IMR-90 (cell line): ENCODE measurements around the gene HDAC3. TPM values are rescaled to one million over a fixed set of nuclear protein-coding genes. Genes with fewer than 3 reads are reported as not detected.

Source experiments
- ATAC-seq: fragments of 200-7000 bp; cut with Tn5 transposase; 2 replicates; pipeline ENCODE4 v1.9.1; 2020; ENCODE audit warnings: low read depth, mild to moderate bottlenecking, moderate library complexity
- BruUV-seq: library from RNA; stranded (reverse); fragments of 400-500 nt; replicated peaks from 2 replicates; lab custom pipeline; 2021; lab: Mats Ljungman, UMichigan
- CTCF ChIA-PET: fragments of 300-600 bp; formaldehyde crosslinking; extraction: SDS; loops from one replicate; lab custom pipeline; 2021; ENCODE audit warnings: antibody characterized with exemption; lab: Yijun Ruan, JAX
- POLR2A ChIA-PET: fragments of 300-600 bp; sonication (Branson Sonifier 250); formaldehyde crosslinking; loops from one replicate; lab custom pipeline; 2022; ENCODE audit warnings: antibody characterized with exemption; ENCODE audit not compliant: unreplicated experiment; lab: Charles Lee
- DNase-seq: peaks from one replicate; pipeline ENCODE4 v3.0.0; 2013
- H2AFZ ChIP-seq: replicated peaks from 2 replicates; pipeline ENCODE3; 2013; ENCODE audit warnings: low read length, mild to moderate bottlenecking; ENCODE audit not compliant: poor library complexity
- H2AK5ac ChIP-seq: 2 replicates; pipeline ENCODE4 v1.6.1; 2013; ENCODE audit warnings: low read depth, low read length, inconsistent platforms
- H2AK9ac ChIP-seq: replicated peaks from 2 replicates; pipeline ENCODE3; 2013; ENCODE audit warnings: mild to moderate bottlenecking, low read depth, low read length, moderate library complexity; ENCODE audit not compliant: poor library complexity
- H2BK120ac ChIP-seq: 2 replicates; pipeline ENCODE4 v1.6.1; 2013; ENCODE audit warnings: low read depth, low read length, inconsistent platforms
- H2BK15ac ChIP-seq: 3 replicates; pipeline ENCODE4 v1.6.1; 2013; ENCODE audit warnings: low read depth, low read length, inconsistent platforms
- H2BK20ac ChIP-seq: 2 replicates; pipeline ENCODE4 v1.6.1; 2013; ENCODE audit warnings: low read depth, mild to moderate bottlenecking, inconsistent platforms, low read length, moderate library complexity
- H2BK5ac ChIP-seq: 2 replicates; pipeline ENCODE4 v1.6.1; 2013; ENCODE audit warnings: mild to moderate bottlenecking, low read depth, low read length, inconsistent platforms; ENCODE audit not compliant: poor library complexity, severe bottlenecking
- H3K14ac ChIP-seq: replicated peaks from 2 replicates; pipeline ENCODE4 v1.6.1; 2013; ENCODE audit warnings: low read depth, low read length, inconsistent platforms
- H3K18ac ChIP-seq: 2 replicates; pipeline ENCODE4 v1.6.1; 2013; ENCODE audit warnings: low read depth, low read length, control low read depth
- H3K23ac ChIP-seq: 2 replicates; pipeline ENCODE4 v1.6.1; 2013; ENCODE audit warnings: low read depth, low read length, inconsistent platforms
- H3K27ac ChIP-seq: 2 replicates; pipeline ENCODE4 v1.5.1; 2013; ENCODE audit warnings: mild to moderate bottlenecking, control low read depth, low read length; ENCODE audit not compliant: insufficient read depth
- H3K27me3 ChIP-seq: 2 replicates; pipeline ENCODE4 v1.6.1; 2013; ENCODE audit warnings: low read length; ENCODE audit not compliant: control insufficient read depth, insufficient read depth
- H3K36me3 ChIP-seq: 2 replicates; pipeline ENCODE4 v1.6.1; 2013; ENCODE audit warnings: low read length, mixed read lengths; ENCODE audit not compliant: control insufficient read depth, insufficient read depth
- H3K4ac ChIP-seq: 2 replicates; pipeline ENCODE4 v1.6.1; 2013; ENCODE audit warnings: low read depth, low read length, inconsistent platforms
- H3K4me1 ChIP-seq: 2 replicates; pipeline ENCODE4 v1.6.1; 2013; ENCODE audit warnings: low read length, mixed read lengths; ENCODE audit not compliant: control insufficient read depth, insufficient read depth
- H3K4me2 ChIP-seq: 2 replicates; pipeline ENCODE4 v1.6.1; 2013; ENCODE audit warnings: low read depth, mild to moderate bottlenecking, control low read depth, low read length, moderate library complexity
- H3K4me3 ChIP-seq: 2 replicates; pipeline ENCODE4 v1.5.1; 2013; ENCODE audit warnings: low read depth, mild to moderate bottlenecking, control low read depth, low read length, moderate library complexity; ENCODE audit not compliant: insufficient read depth
- H3K56ac ChIP-seq: 2 replicates; pipeline ENCODE4 v1.6.1; 2013; ENCODE audit warnings: low read length, inconsistent platforms; ENCODE audit not compliant: insufficient read depth; ENCODE audit errors: extremely low read depth
- H3K79me1 ChIP-seq, 2 experiments: 2 replicates each; pipeline ENCODE4 v1.6.1; 2013; ENCODE audit warnings: low read length in 2 of 2, inconsistent platforms in 1 of 2, low read depth in 1 of 2
- H3K9ac ChIP-seq: 2 replicates; pipeline ENCODE4 v1.6.1; 2013; ENCODE audit warnings: low read depth, low read length, control low read depth
- H3K9me1 ChIP-seq: 2 replicates; pipeline ENCODE4 v1.6.1; 2013; ENCODE audit warnings: low read length, inconsistent platforms; ENCODE audit not compliant: insufficient read depth
- H3K9me3 ChIP-seq: 2 replicates; pipeline ENCODE4 v1.6.1; 2013; ENCODE audit warnings: low read length; ENCODE audit not compliant: control insufficient read depth, insufficient read depth
- H4K20me1 ChIP-seq: 2 replicates; pipeline ENCODE4 v1.6.1; 2013; ENCODE audit warnings: low read length, inconsistent platforms; ENCODE audit not compliant: insufficient read depth
- H4K5ac ChIP-seq: 2 replicates; pipeline ENCODE4 v1.6.1; 2013; ENCODE audit warnings: mild to moderate bottlenecking, low read depth, low read length, control low read depth
- H4K8ac ChIP-seq, 2 experiments: 2 replicates each; pipeline ENCODE4 v1.6.1; 2013; ENCODE audit warnings: low read depth in 2 of 2, low read length in 2 of 2, control low read depth in 1 of 2, inconsistent platforms in 1 of 2
- H4K91ac ChIP-seq: 2 replicates; pipeline ENCODE4 v1.6.1; 2013; ENCODE audit warnings: low read depth, low read length, inconsistent platforms; ENCODE audit not compliant: insufficient read depth
- BHLHE40 ChIP-seq: fragments of 150-350 bp; IDR thresholded peaks from 2 replicates; pipeline ENCODE4 v1.6.1; 2016; ENCODE audit warnings: mild to moderate bottlenecking, low read depth, low read length
- CEBPB ChIP-seq: IDR thresholded peaks from 2 replicates; pipeline ENCODE4 v1.6.1; 2012; ENCODE audit warnings: low read depth, low read length, improper control_type of control experiment
- FOS ChIP-seq: fragments of 150-350 bp; IDR thresholded peaks from 2 replicates; pipeline ENCODE4 v1.6.1; 2016; ENCODE audit warnings: low read depth, low read length
- MAZ ChIP-seq: IDR thresholded peaks from 2 replicates; pipeline ENCODE4 v1.6.1; 2012; ENCODE audit warnings: low read depth, mild to moderate bottlenecking, low read length, improper control_type of control experiment, moderate library complexity, borderline replicate concordance
- NFE2L2 ChIP-seq: fragments of 150-350 bp; IDR thresholded peaks from 2 replicates; pipeline ENCODE4 v1.6.1; 2016; ENCODE audit warnings: low read depth, mild to moderate bottlenecking, low read length
- POLR2A ChIP-seq: IDR thresholded peaks from 2 replicates; pipeline ENCODE4 v1.6.1; 2012; ENCODE audit warnings: mild to moderate bottlenecking, low read depth, low read length
- RCOR1 ChIP-seq: IDR thresholded peaks from 2 replicates; pipeline ENCODE4 v1.6.1; 2012; ENCODE audit warnings: mild to moderate bottlenecking, low read length, improper control_type of control experiment; ENCODE audit not compliant: insufficient replicate concordance
- SMC3 ChIP-seq: fragments of 150-350 bp; IDR thresholded peaks from 2 replicates; pipeline ENCODE4 v1.6.1; 2016; ENCODE audit warnings: low read depth, mild to moderate bottlenecking, antibody characterized with exemption, low read length, moderate library complexity
- USF2 ChIP-seq: fragments of 150-350 bp; IDR thresholded peaks from 2 replicates; pipeline ENCODE4 v1.6.1; 2017; ENCODE audit warnings: mild to moderate bottlenecking, antibody characterized with exemption, low read length, low read depth
- WGBS, 2 experiments: methylation state at CpG; one replicate each; pipeline versions ENCODE4 v1.1.5 to v1.1.7; 2013; ENCODE audit warnings: missing lambda C conversion rate in 2 of 2; ENCODE audit not compliant: insufficient read length in 1 of 2; ENCODE audit errors: extremely low coverage in 2 of 2; 5-methylcytosine and 5-hydroxymethylcytosine counted together
- dilution Hi-C: fragments of 300-500 bp; cut with HindIII; formaldehyde crosslinking; loops from one replicate; pipeline ENCODE4 v1.14.3; 2018; ENCODE audit warnings: low sequenced_read_pairs; ENCODE audit not compliant: unreplicated experiment
- in situ Hi-C: fragments of 300-500 bp; cut with MboI; formaldehyde crosslinking; loops from 3 replicates; pipeline ENCODE4 v1.14.3; 2019; ENCODE audit warnings: low sequenced_read_pairs, inconsistent platforms, mixed read lengths
- intact Hi-C: fragments of 100-400 bp; cut with micrococcal nuclease; formaldehyde crosslinking; loops from 2 replicates; pipeline ENCODE4 v1.10.0; 2022
- polyA plus RNA-seq, 3 experiments: library from polyadenylated mRNA; depleted of rRNA; stranded (reverse); fragments of >200 nt; gene quantifications; 2 replicates each; pipeline ENCODE4 v1.2.3, GENCODE V29; 2012; ENCODE audit warnings: low replicate concordance in 1 of 3
- total RNA-seq: library from RNA; depleted of rRNA; stranded (reverse); fragments of >200 nt; gene quantifications from 2 replicates; pipeline ENCODE4 v1.2.3, GENCODE V29; 2012

Gene HDAC3
- total and polyA plus RNA-seq, 2 of the 4 experiments (the other 2 are of a cell fraction): 84.2 to 89.7 TPM

- Histone ChIP-seq H3K18ac (peak within 1 kb of the TSS; percentile 59), H2BK15ac (peak within 1 kb of the TSS; percentile 81; the same call in 2 of the 3 replicates), H2AK9ac (peak within 1 kb of the TSS; percentile 99), H3K36me3 (peaks cover 5% of the 10 kb centered on the region), H4K91ac (peak within 1 kb of the TSS; percentile 80), H3K4ac (peak within 1 kb of the TSS; percentile 97), H3K14ac (peak within 1 kb of the TSS; percentile 100), H3K9me3 (no peaks in the 10 kb centered on the region), H3K27ac (peak within 1 kb of the TSS; percentile 56), H3K56ac (peak within 1 kb of the TSS; percentile 86), H3K4me2 (peak within 1 kb of the TSS; percentile 82), H3K4me1 (peaks cover 18% of the 10 kb centered on the region), H3K23ac (peak within 1 kb of the TSS; percentile 99), H2AK5ac (peak within 1 kb of the TSS; percentile 95), H3K27me3 (no peaks in the 10 kb centered on the region; the same call in 1 of the 2 replicates), H2AFZ (peak within 1 kb of the TSS; percentile 85), H4K5ac (peak within 1 kb of the TSS; percentile 91), H3K79me1 (peaks cover 12 to 25% of the 10 kb centered on the region in 2 experiments), H4K20me1 (no peaks in the 10 kb centered on the region), H4K8ac (peak within 1 kb of the TSS; percentile 96 to 97), H2BK20ac (peak within 1 kb of the TSS; percentile 75), H3K4me3 (peak within 1 kb of the TSS; percentile 39), H3K9ac (peak within 1 kb of the TSS; percentile 73), H3K9me1 (peaks cover 21% of the 10 kb centered on the region), H2BK120ac (peak within 1 kb of the TSS; percentile 94), H2BK5ac (peak within 1 kb of the TSS; percentile 87)
- in situ Hi-C loops: loop anchor here (25.0 kb wide), 1 partner anchor 430 kb away; the partner anchor contains the start of gene NDFIP1
- 2% methylated on average over 36 of the region's 77 CpGs; no CpG with 5 or more reads in 1 of the 2 experiments for WGBS, 2 experiments
- dilution Hi-C loops: no loop called here
- peak; percentile 89 for DNase-seq
- peak; percentile 93 for ATAC-seq
- POLR2A ChIA-PET: no interaction called here
- TF ChIP-seq POLR2A: peak; percentile 78; the same call in 1 of the 2 replicates
- TF ChIP-seq BHLHE40: peak; percentile 77
- TF ChIP-seq USF2: peak; percentile 66
- TF ChIP-seq CEBPB: peak; percentile 90
- no peak for TF ChIP-seq SMC3
- peak; percentile 90 for TF ChIP-seq MAZ
- TF ChIP-seq NFE2L2: peak; percentile 10; the same call in 1 of the 2 replicates
- TF ChIP-seq RCOR1: no peak
- TF ChIP-seq FOS: peak; percentile 84
- CTCF ChIA-PET: interaction anchor here (0.6 to 1.3 kb wide), 4 partner anchors 10 to 740 kb away, joined by 3 to 4 read pairs (median 3); no protein-coding TSS in a partner anchor
- no TSS peak for BruUV-seq
- intact Hi-C loops: no loop called here
Measured at GRCh38 chr5:141681695-141682641, 45.3 kb upstream of the HDAC3 start, which contains the start of gene ARAP3. TSS of gene ARAP3 (minus strand) at chr5:141682230. CDS start at chr5:141680486, 1,744 bp downstream.
